GM12873 (cell line): ENCODE data around the gene PKP3.

ENCODE experiments used
- TF ChIP-seq, protein P1 (sequence below): IDR thresholded peaks from 2 replicates; pipeline ENCODE4 v1.5.1; 2012; ENCODE audit warnings: low read depth, mild to moderate bottlenecking, moderate library complexity, low read length, control low read depth; ENCODE audit not compliant: insufficient read depth; ENCODE audit errors: missing control alignments

Gene PKP3

GRCh38 chr11:433111-433510 is 39.1 kb downstream of the PKP3 start:
- TF ChIP-seq, protein P1, sequence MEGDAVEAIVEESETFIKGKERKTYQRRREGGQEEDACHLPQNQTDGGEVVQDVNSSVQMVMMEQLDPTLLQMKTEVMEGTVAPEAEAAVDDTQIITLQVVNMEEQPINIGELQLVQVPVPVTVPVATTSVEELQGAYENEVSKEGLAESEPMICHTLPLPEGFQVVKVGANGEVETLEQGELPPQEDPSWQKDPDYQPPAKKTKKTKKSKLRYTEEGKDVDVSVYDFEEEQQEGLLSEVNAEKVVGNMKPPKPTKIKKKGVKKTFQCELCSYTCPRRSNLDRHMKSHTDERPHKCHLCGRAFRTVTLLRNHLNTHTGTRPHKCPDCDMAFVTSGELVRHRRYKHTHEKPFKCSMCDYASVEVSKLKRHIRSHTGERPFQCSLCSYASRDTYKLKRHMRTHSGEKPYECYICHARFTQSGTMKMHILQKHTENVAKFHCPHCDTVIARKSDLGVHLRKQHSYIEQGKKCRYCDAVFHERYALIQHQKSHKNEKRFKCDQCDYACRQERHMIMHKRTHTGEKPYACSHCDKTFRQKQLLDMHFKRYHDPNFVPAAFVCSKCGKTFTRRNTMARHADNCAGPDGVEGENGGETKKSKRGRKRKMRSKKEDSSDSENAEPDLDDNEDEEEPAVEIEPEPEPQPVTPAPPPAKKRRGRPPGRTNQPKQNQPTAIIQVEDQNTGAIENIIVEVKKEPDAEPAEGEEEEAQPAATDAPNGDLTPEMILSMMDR = no peak

DNA sequence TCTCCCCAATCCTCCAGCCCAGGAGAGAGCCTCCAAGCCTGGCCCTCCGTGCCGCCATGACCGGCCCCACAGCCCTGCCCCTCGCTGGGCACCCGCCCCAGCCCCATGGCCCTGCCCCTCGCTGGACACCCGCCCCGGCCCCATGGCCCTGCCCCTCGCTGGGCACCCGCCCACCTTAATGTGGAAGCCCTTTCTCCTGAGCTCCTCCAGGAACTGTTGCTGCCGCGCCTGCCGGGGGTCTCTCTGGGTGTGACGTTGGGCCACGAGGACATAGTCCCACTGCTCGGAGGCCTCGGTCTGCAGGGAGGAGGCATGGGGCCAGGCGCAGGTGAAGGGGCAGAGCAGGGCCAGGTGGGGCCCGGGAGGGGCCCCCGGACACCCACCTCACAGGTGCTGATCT is 39.6 kb downstream of the PKP3 start:
- TF ChIP-seq, protein P1 = no peak

DNA sequence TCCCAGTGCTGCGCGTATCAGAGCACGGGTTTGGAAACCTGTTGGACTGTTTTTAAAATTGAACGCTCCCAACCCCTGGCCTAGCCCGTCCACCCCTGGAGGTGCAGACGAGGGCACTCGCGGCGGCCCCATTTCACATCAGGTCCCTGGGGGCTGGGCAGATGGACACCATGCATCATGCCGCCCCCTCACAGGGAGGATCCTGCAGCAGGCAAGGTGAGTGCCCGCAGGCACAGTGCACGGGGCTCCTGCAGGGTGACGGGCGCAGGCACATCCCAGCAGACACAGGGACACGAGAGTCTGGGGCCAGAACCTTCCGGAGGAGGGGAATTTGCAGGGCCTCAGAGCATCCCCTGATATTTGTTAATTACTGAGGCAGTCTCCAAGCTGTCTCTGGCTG is 40.5 kb downstream of the PKP3 start:
- TF ChIP-seq, protein P1 = no peak

DNA sequence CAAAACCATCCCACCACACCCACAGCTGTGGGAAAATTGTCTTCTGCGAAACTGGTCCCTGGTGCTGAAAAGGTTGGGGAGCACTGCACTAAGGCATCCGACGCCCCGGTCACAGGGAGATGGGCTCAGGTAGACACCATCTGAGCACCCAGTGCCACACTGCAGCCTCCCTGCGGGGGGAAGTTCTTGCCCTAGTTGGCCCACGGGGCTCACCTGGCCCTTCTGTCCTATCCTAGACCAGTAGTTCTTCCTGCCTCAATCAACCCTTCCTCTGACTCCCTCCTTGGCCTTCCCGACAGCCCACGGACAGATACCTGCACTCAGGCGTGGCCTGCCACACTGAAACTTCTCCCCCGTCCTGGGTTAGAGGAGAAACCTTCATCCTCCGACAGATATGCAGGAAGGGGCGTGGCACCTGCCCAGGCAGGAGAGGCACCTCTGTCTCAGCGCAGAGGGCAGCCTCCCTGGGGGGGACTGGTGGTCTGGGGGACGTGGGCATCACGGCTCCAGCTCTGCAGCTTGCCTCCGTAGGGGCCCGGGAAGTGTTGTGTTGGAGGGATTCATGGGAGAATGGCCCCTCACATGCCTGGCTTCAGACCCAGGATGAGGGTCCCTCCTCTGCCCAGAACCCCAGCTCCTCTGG is 43.3 kb downstream of the PKP3 start:
- TF ChIP-seq, protein P1 = no peak

- TF ChIP-seq, protein P1 = no peak
These were observed 44.3 kb downstream of the PKP3 start for GRCh38 chr11:438101-438844.

GRCh38 chr11:439315-440064 is 45.5 kb downstream of the PKP3 start:
- TF ChIP-seq, protein P1 = no peak

DNA sequence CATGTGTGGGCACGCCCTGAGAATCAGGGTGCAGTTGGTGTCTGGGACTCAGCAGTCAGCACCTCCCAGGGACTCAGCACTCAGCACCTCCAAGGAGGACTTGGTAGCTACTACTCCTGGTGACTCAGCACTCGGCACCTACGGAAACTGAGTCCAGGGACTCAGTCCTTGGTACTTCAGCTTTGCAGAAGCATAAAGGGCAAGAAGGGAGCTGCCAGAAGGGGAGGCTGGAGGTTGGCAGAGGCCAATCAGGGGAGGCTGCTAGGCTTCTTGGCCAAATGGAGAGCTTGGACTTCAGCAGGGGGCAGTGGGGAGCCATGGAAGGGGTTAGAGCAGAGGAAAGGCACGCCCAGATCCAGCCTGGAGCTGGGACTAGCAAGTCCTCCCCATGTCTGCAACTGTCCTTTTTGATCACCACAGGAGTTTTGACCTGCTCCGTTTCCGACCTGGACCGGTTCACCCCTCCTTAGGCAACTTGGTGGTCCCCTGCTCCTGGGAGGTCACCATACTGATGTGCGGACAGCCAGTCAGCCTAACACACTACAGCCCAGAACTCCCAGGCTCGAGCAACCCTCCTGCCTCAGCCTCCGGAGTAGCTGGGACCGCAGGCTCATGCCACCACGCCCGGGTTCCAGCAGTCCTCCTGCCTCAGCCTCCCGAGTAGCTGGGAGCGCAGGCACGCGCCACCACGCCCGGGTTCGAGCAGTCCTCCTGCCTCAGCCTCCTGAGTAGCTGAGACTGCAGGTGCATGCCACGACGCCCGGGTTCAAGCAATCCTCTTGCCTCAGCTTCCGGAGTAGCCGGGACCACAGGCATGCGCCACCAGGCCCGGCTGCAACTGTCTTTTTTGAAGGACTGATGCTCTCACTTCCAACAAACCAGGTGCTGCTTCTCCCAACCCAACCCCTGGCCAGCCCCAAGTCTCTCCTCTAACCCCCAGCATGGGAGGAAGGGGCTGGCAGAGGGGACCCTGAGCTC is 46.3 kb downstream of the PKP3 start:
- TF ChIP-seq, protein P1 = peak; percentile 44
